Endothelial cell of umbilical vein (primary cell): ENCODE data around the gene VAT1.

ENCODE experiments used
- CTCF ChIP-seq, 2 donors: IDR thresholded peaks; 1 replicate in 1 of 2; 2 replicates in 1 of 2; pipeline ENCODE4 v1.5.1; 2011; ENCODE audit warnings: low read length in 2 of 2, mild to moderate bottlenecking in 2 of 2, moderate library complexity in 2 of 2, control low read depth in 1 of 2, inconsistent platforms in 1 of 2, low read depth in 1 of 2; ENCODE audit not compliant: insufficient read depth in 1 of 2; ENCODE audit errors: extremely low read depth in 1 of 2
- EZH2 ChIP-seq: IDR thresholded peaks from 2 replicates; pipeline ENCODE4 v1.6.1; 2012; ENCODE audit warnings: borderline replicate concordance, low read depth, mild to moderate bottlenecking, moderate library complexity, low read length, inconsistent platforms; ENCODE audit not compliant: severe bottlenecking
- GATA2 ChIP-seq: IDR thresholded peaks from 2 replicates; pipeline ENCODE4 v1.7.0; 2011; ENCODE audit warnings: low read depth, mild to moderate bottlenecking, moderate library complexity, mixed read lengths, low read length; ENCODE audit not compliant: insufficient read length, insufficient read depth
- JUN ChIP-seq: IDR thresholded peaks from 2 replicates; pipeline ENCODE4 v1.6.1; 2011; ENCODE audit warnings: borderline replicate concordance, low read depth; ENCODE audit not compliant: insufficient read length, insufficient read depth
- POLR2A ChIP-seq: IDR thresholded peaks from 2 replicates; pipeline ENCODE4 v1.6.1; 2012; ENCODE audit warnings: low read depth, mild to moderate bottlenecking, control low read depth, low read length
- TF ChIP-seq, protein P1 (sequence below): IDR thresholded peaks from 2 replicates; pipeline ENCODE4 v1.6.1; 2011; ENCODE audit not compliant: insufficient read depth, insufficient read length

DNA sequence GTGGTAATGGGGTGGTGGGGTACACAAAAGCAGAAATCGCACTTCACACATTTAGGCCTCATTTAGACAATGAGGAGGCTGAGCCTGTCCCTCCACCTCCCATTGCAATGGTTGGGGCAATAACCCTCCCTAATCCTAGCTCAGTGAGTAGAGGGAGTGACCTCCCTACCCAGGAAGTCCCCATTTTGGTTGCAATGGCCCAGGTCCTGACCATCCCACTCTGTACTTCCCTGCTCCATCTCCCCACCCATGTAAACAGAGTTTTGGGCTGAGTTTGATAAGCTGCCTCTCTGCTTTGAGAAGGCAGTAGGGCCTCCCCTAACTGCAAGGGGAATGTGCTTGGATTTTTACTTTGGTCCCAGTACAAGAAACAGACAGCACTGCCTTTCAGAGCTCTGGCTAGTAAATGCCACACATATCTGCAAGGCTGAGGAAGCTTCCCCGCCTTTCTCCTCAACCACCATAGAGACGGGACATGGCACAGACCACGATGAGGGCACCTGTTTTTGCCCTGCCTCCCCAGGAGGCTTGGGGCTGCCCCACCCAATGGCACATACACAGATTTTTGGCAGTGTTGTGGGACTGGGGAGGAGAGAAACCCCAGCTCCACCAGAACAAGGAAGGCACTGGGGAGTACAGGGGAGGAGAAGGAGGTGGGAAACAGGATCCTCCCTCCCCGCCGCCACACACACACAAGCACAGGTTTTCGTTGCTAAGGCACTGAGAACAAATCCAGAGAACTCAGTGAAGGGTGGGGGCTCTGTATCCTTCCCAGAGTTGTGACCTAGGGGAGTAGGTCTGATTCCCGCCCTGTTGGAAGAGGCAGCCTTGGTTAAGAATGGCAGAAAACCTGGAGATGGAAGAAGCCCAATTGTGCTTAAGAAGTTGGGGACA lies 7.3 kb downstream of the VAT1 start:
- no peak for TF ChIP-seq CTCF (IDR thresholded peaks at IDR 0.05; ENCODE audit: extremely low read depth in 1 of 2, insufficient read depth in 1 of 2, low read depth in 1 of 2, low read length in 2 of 2)
- no peak for TF ChIP-seq JUN
- TF ChIP-seq, protein P1, sequence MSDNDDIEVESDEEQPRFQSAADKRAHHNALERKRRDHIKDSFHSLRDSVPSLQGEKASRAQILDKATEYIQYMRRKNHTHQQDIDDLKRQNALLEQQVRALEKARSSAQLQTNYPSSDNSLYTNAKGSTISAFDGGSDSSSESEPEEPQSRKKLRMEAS, result no peak
- TF ChIP-seq GATA2, result no peak
- no peak for TF ChIP-seq POLR2A
- TF ChIP-seq EZH2, result no peak
